ENCODE data around the gene MFAP3. TPM values are rescaled to one million over a fixed set of nuclear protein-coding genes. Genes with fewer than 3 reads are reported as not detected.

Gene MFAP3
- total and polyA plus RNA-seq, 2 experiments from 2014 or later: 20.5 to 88.8 TPM

- Histone ChIP-seq H3K9ac (peak overlapping the region; percentile 27; the same call in 1 of the 2 replicates), H2AFZ (peak overlapping the region; percentile 54), H3F3A (ENCODE audit: insufficient read depth) (no peaks in the 10 kb centered on the region), H3K9me3 (ENCODE audit: low read depth) (no peaks in the 10 kb centered on the region), H3K4me1 (ENCODE audit: insufficient read depth) (no peaks in the 10 kb centered on the region), H4K20me1 (ENCODE audit: insufficient read depth) (no peaks in the 10 kb centered on the region), H3K4me2 (ENCODE audit: unreplicated experiment) (peak overlapping the region; percentile 51), H3K79me2 (ENCODE audit: insufficient read depth) (no peaks in the 10 kb centered on the region), H3K27me3 (replicated peaks; ENCODE audit: insufficient read depth) (no peaks in the 10 kb centered on the region), H3K36me3 (ENCODE audit: low read depth) (no peaks in the 10 kb centered on the region), H3K4me3 (no peak overlapping the region), H3K27ac (no peak overlapping the region), H3K9me2 (ENCODE audit: insufficient read depth) (no peaks in the 10 kb centered on the region)
- no peak for TF ChIP-seq EZH2 (IDR thresholded peaks at IDR 0.05; ENCODE audit: insufficient read depth, poor library complexity, severe bottlenecking)
- TF ChIP-seq EZH2phosphoT487 (IDR thresholded peaks at IDR 0.05; ENCODE audit: insufficient read depth, low read depth): no peak
- in situ Hi-C loops (cut with MboI): loop anchor here (10.0 kb wide), 1 partner anchor 113 kb away; no protein-coding TSS in a partner anchor
- WGBS, 2 experiments (ENCODE audit: low coverage in 1 of 2, low lambda C conversion rate in 2 of 2, missing lambda C conversion rate in 2 of 2): 45 to 48% methylated on average over 2 of the region's 2 CpGs
- no peak for DNase-seq
Measured at GRCh38 chr5:154071799-154072413, 33.1 kb downstream of the MFAP3 start.

GRCh38 chr5:154072414-154073171 lies 33.8 kb downstream of the MFAP3 start:
- Histone ChIP-seq H3K9ac (peak overlapping the region; percentile 27; the same call in 1 of the 2 replicates), H3K4me1 (ENCODE audit: insufficient read depth) (peaks cover 2% of the 10 kb centered on the region; the same call in 1 of the 2 replicates), H3F3A (ENCODE audit: insufficient read depth) (no peaks in the 10 kb centered on the region), H3K9me3 (ENCODE audit: low read depth) (no peaks in the 10 kb centered on the region), H3K4me2 (ENCODE audit: unreplicated experiment) (peak overlapping the region; percentile 51), H3K79me2 (ENCODE audit: insufficient read depth) (no peaks in the 10 kb centered on the region), H4K20me1 (ENCODE audit: insufficient read depth) (no peaks in the 10 kb centered on the region), H2AFZ (peak overlapping the region; percentile 54), H3K27me3 (replicated peaks; ENCODE audit: insufficient read depth) (no peaks in the 10 kb centered on the region), H3K27ac (no peak overlapping the region), H3K9me2 (ENCODE audit: insufficient read depth) (no peaks in the 10 kb centered on the region), H3K36me3 (ENCODE audit: low read depth) (no peaks in the 10 kb centered on the region), H3K4me3 (no peak overlapping the region)
- DNase-seq: peak; percentile 74
- in situ Hi-C loops (cut with MboI): loop anchor here (10.0 kb wide), 1 partner anchor 112 kb away; no protein-coding TSS in a partner anchor
- TF ChIP-seq EZH2phosphoT487 (IDR thresholded peaks at IDR 0.05; ENCODE audit: insufficient read depth, low read depth): no peak
- no peak for TF ChIP-seq EZH2 (IDR thresholded peaks at IDR 0.05; ENCODE audit: insufficient read depth, poor library complexity, severe bottlenecking)
- WGBS, 2 experiments (ENCODE audit: low coverage in 1 of 2, low lambda C conversion rate in 2 of 2, missing lambda C conversion rate in 2 of 2): 32% methylated on average over 18 of the region's 18 CpGs

- H3F3A ChIP-seq (ENCODE audit: insufficient read depth): no peaks in the 10 kb centered on the region
- H3K27me3 ChIP-seq (replicated peaks; ENCODE audit: insufficient read depth): no peaks in the 10 kb centered on the region
- peaks cover 11% of the 10 kb centered on the region; the same call in 1 of the 2 replicates for H3K4me1 ChIP-seq (ENCODE audit: insufficient read depth)
- H2AFZ ChIP-seq: no peak overlapping the region
- no peaks in the 10 kb centered on the region for H3K36me3 ChIP-seq (ENCODE audit: low read depth)
- in situ Hi-C loops (cut with MboI): loop anchor here (10.0 kb wide), 1 partner anchor 108 kb away; no protein-coding TSS in a partner anchor
- H3K79me2 ChIP-seq (ENCODE audit: insufficient read depth): no peaks in the 10 kb centered on the region
- H3K4me2 ChIP-seq (ENCODE audit: unreplicated experiment): no peak overlapping the region
- no peak overlapping the region for H3K27ac ChIP-seq
- no peaks in the 10 kb centered on the region for H3K9me3 ChIP-seq (ENCODE audit: low read depth)
- no peak for TF ChIP-seq EZH2phosphoT487 (IDR thresholded peaks at IDR 0.05; ENCODE audit: insufficient read depth, low read depth)
- TF ChIP-seq EZH2 (IDR thresholded peaks at IDR 0.05; ENCODE audit: insufficient read depth, poor library complexity, severe bottlenecking): no peak
- no peak for DNase-seq
- no peak overlapping the region for H3K4me3 ChIP-seq
- no peaks in the 10 kb centered on the region for H4K20me1 ChIP-seq (ENCODE audit: insufficient read depth)
- no peaks in the 10 kb centered on the region for H3K9me2 ChIP-seq (ENCODE audit: insufficient read depth)
- WGBS, 2 experiments (ENCODE audit: low coverage in 1 of 2, low lambda C conversion rate in 2 of 2, missing lambda C conversion rate in 2 of 2): 83 to 92% methylated on average over 5 of the region's 5 CpGs
- H3K9ac ChIP-seq: no peak overlapping the region
Measured at GRCh38 chr5:154076240-154076922, 37.6 kb downstream of the MFAP3 start.

GRCh38 chr5:154077696-154078095 lies 38.9 kb downstream of the MFAP3 start:
- Histone ChIP-seq H3F3A (ENCODE audit: insufficient read depth) (no peaks in the 10 kb centered on the region), H3K36me3 (ENCODE audit: low read depth) (no peaks in the 10 kb centered on the region), H2AFZ (no peak overlapping the region), H3K4me1 (ENCODE audit: insufficient read depth) (peaks cover 11% of the 10 kb centered on the region; the same call in 1 of the 2 replicates), H3K4me2 (ENCODE audit: unreplicated experiment) (no peak overlapping the region), H3K27ac (no peak overlapping the region), H3K9ac (no peak overlapping the region), H3K9me3 (ENCODE audit: low read depth) (no peaks in the 10 kb centered on the region), H4K20me1 (ENCODE audit: insufficient read depth) (no peaks in the 10 kb centered on the region), H3K27me3 (replicated peaks; ENCODE audit: insufficient read depth) (no peaks in the 10 kb centered on the region), H3K4me3 (no peak overlapping the region), H3K9me2 (ENCODE audit: insufficient read depth) (no peaks in the 10 kb centered on the region), H3K79me2 (ENCODE audit: insufficient read depth) (no peaks in the 10 kb centered on the region)
- 5 to 10% methylated on average over 1 of the region's 1 CpG for WGBS, 2 experiments (ENCODE audit: low coverage in 1 of 2, low lambda C conversion rate in 2 of 2, missing lambda C conversion rate in 2 of 2)
- DNase-seq: peak; percentile 58
- in situ Hi-C loops (cut with MboI): loop anchor here (10.0 kb wide), 1 partner anchor 107 kb away; no protein-coding TSS in a partner anchor
- TF ChIP-seq EZH2 (IDR thresholded peaks at IDR 0.05; ENCODE audit: insufficient read depth, poor library complexity, severe bottlenecking) (no peak), EZH2phosphoT487 (IDR thresholded peaks at IDR 0.05; ENCODE audit: insufficient read depth, low read depth) (no peak)
